Kidney epithelial cell (primary cell): ENCODE results near the gene THRAP3. TPM values are rescaled to one million over a fixed set of nuclear protein-coding genes. Genes with fewer than 3 reads are reported as not detected.

Experiments
- DNase-seq: peaks from one replicate; pipeline ENCODE4 v3.0.0-alpha.2; 2010; ENCODE audit warnings: low read depth
- H3K27me3 ChIP-seq: 2 replicates; pipeline ENCODE4 v1.6.0; 2011; ENCODE audit warnings: low read length; ENCODE audit not compliant: control insufficient read depth, insufficient read depth
- H3K36me3 ChIP-seq: 2 replicates; pipeline ENCODE4 v1.5.1; 2011; ENCODE audit warnings: low read length; ENCODE audit not compliant: control insufficient read depth, insufficient read depth
- H3K4me3 ChIP-seq: 2 replicates; pipeline ENCODE4 v1.5.1; 2011; ENCODE audit warnings: low read depth, mild to moderate bottlenecking, control low read depth, low read length
- total RNA-seq: library from RNA; depleted of rRNA; stranded (reverse); fragments of >200 nt; gene quantifications from 2 replicates; pipeline ENCODE4 v1.2.3, GENCODE V29; 2015
- TF ChIP-seq, protein P1 (sequence below): IDR thresholded peaks from 2 replicates; pipeline ENCODE4 v1.5.1; 2011; ENCODE audit warnings: mild to moderate bottlenecking, moderate library complexity, low read length, control low read depth, inconsistent platforms; ENCODE audit not compliant: insufficient read depth, poor library complexity, severe bottlenecking

The THRAP3 gene
- total RNA-seq, 1 donor from 2014 or later, result 105 TPM

DNA sequence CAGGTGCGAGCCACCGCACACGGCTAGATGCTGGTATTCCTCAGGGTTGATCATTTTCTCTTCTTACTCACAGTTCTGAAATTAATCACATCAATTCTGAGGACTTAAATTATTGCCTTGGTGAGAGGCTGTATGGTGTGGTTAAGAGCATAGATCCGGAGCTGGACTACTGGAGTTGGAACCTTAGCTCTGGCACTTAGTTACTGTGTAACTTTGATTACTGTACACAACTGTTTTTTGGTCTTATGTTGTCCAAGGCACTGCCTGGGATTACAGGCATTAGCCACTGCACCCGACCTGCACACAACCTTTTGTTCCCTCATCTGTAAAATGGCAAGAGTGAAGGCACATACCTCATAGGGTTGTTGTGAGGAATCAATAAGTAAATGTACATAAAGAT is 25.6 kb upstream of the THRAP3 start:
- no peak for DNase-seq
- TF ChIP-seq, protein P1, sequence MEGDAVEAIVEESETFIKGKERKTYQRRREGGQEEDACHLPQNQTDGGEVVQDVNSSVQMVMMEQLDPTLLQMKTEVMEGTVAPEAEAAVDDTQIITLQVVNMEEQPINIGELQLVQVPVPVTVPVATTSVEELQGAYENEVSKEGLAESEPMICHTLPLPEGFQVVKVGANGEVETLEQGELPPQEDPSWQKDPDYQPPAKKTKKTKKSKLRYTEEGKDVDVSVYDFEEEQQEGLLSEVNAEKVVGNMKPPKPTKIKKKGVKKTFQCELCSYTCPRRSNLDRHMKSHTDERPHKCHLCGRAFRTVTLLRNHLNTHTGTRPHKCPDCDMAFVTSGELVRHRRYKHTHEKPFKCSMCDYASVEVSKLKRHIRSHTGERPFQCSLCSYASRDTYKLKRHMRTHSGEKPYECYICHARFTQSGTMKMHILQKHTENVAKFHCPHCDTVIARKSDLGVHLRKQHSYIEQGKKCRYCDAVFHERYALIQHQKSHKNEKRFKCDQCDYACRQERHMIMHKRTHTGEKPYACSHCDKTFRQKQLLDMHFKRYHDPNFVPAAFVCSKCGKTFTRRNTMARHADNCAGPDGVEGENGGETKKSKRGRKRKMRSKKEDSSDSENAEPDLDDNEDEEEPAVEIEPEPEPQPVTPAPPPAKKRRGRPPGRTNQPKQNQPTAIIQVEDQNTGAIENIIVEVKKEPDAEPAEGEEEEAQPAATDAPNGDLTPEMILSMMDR, result no peak
- Histone ChIP-seq H3K27me3 (no peaks in the 10 kb centered on the region), H3K4me3 (no peak overlapping the region), H3K36me3 (no peaks in the 10 kb centered on the region)

DNA sequence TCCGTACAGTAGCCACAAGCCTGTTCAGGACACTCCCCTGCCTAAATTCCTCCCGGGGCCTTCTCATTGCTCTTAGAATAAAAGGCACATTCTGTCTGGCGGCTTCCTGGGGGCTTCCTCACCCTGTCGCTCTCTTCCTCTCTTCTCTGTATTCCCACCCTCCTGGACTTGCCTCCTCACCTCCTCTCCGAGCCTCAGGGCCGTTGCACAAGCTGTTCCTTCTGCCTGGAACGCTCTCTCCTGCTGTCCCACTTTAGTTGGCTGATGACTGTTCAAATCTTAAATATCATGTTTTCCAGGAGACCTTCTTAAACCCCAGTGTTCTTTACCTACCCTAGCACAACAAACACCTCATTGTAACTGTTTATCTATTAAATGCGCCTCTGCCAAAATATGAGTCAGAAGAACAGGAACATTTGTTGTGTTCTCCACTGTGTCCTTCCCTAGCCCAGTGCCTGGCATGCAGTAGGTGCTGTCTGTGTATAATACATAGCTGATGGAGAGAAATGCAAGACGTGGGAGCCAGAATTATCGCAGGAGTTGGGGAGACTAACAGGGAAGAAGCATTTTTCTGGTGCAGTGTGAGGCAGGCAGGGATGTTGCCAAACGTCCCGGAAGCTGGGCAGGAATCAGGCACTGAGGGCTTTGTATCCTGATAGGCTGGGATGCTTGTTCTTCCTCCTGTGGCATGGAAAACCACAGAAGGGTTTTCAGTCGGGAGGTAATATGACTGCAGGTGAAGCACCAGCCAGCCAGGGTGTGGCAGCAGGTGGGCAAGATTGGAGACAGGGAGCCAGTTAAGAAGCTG is 24.1 kb upstream of the THRAP3 start:
- no peak for DNase-seq
- H3K36me3 ChIP-seq, result no peaks in the 10 kb centered on the region
- H3K27me3 ChIP-seq, result no peaks in the 10 kb centered on the region
- TF ChIP-seq, protein P1, result no peak
- no peak overlapping the region for H3K4me3 ChIP-seq

DNA sequence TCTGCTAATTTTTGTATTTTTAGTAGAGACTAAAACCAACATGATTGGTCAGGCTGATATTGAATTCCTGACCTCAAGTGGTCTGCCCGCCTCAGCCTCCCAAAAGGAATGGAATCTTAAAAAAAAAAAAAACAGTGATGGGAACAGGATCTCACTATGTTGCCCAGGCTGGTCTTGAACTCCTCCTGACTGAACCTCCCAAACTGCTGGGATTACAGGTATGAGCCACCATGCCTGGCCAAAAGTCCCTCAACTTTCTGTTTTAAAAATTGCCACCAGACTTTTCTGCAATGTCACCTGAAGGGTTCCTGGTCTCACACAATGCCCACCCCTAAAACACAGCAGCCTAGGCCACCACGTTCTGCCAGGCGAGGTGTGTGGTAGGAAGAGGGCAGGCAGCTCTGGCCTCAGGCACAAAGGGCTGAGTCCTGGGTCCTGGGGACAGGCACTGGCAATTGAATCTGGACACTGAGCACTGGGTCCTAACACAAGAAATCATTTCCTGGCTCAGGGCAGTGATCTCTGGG is 21.2 kb upstream of the THRAP3 start:
- Histone ChIP-seq H3K4me3 (no peak overlapping the region), H3K36me3 (no peaks in the 10 kb centered on the region), H3K27me3 (no peaks in the 10 kb centered on the region)
- TF ChIP-seq, protein P1, result no peak
- DNase-seq, result no peak

DNA sequence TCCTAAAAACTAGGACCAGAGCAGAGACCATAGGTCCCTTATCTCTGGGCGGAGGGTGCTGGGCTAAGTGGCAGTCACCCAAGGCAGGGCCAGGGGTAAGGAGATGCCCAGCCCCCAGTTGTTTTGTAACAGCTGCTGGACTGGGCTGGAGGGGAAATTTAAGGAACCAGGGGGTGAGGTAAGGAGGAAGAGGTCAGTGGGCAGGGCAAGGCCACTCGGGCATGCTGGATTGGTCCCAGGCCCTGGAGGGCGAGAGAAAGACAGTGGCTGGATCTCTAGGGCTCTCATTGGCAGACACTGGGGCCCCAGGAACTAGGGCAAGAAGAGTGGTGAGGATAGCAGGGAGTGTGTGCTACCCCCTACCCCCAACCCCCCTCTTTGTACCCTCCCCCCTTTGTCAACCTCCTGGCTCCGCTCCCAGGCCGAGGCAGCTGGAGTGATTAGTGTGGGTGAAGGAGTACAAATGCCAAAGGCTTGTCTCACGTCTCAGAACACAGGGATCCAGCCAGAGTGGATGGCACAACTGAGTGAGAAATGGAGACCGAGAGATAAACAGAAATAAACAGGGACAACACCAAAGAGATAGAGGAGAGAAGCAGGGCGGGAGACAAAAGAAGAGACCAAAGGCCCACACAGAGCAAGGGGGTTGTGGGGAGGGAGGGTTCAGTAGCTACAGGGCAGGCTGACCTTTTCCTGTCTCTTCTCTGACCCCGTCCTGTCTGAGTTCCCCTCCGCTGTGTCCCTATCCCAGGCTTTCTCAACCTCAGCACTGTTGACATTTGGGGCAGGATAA is 20.5 kb upstream of the THRAP3 start:
- Histone ChIP-seq H3K36me3 (no peaks in the 10 kb centered on the region), H3K4me3 (no peak overlapping the region), H3K27me3 (no peaks in the 10 kb centered on the region)
- TF ChIP-seq, protein P1, result no peak
- no peak for DNase-seq

DNA sequence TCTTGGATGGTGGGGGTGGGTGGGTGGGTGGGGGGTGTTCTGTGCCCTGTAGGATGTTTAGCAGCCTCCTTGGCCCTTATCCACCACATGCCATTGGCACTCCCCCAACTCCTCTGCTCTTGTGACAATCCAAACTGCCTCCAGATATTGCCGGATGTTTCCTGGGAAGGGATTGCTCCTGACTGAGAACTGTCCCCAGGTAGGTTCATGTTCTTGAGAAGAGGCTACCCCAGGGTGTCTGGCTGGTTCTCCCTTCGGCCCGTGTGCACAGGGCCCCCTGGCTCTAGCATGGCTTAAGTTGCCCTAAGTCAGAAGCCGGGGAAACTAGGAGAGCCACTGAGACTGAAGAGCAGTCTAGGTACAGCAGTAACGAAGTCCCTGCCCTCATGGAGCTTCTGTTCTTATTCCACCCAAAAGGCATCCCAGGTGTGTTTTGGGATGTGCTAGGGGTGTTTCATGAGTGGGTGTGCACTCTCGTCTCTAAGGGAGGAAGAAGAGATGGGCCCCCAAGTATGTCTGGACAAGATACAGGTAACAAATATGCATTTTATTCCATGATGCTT is 19.8 kb upstream of the THRAP3 start:
- TF ChIP-seq, protein P1, result no peak
- no peak for DNase-seq
- no peaks in the 10 kb centered on the region for H3K27me3 ChIP-seq
- H3K4me3 ChIP-seq, result no peak overlapping the region
- H3K36me3 ChIP-seq, result no peaks in the 10 kb centered on the region
